HepG2 (cell line): ENCODE data around the gene EPM2AIP1. TPM values are rescaled to one million over a fixed set of nuclear protein-coding genes. Genes with fewer than 3 reads are reported as not detected.

Experiments used
- ATF7-NPFF ChIP-seq: sonication (generic); formaldehyde crosslinking; IDR thresholded peaks from 2 replicates; pipeline ENCODE4 v1.8.1; 2023; ENCODE audit warnings: mild to moderate bottlenecking, low read depth, missing genetic modification reagents, moderate library complexity
- DRAP1 ChIP-seq: IDR thresholded peaks from 2 replicates; pipeline ENCODE4 v1.6.1; 2016; ENCODE audit warnings: missing genetic modification reagents, missing compliant biosample characterization
- HDAC1 ChIP-seq: sonication (generic); formaldehyde crosslinking; IDR thresholded peaks from 2 replicates; pipeline ENCODE4 v1.5.1; 2020; ENCODE audit warnings: mild to moderate bottlenecking, missing genetic modification reagents
- HNF1A ChIP-seq, 2 experiments: sonication (generic) in 1 of 2; formaldehyde crosslinking in 1 of 2; IDR thresholded peaks; 2 replicates each; pipeline versions ENCODE4 v1.4.0 to v1.6.1; 2016 to 2020; ENCODE audit warnings: borderline replicate concordance in 1 of 2, low read depth in 1 of 2, mild to moderate bottlenecking in 1 of 2, missing genetic modification reagents in 1 of 2
- KDM2A ChIP-seq: sonication (generic); formaldehyde crosslinking; IDR thresholded peaks from 2 replicates; pipeline ENCODE4 v1.4.0; 2020; ENCODE audit warnings: low read depth, missing genetic modification reagents, borderline replicate concordance
- MXD3 ChIP-seq: IDR thresholded peaks from 2 replicates; pipeline ENCODE4 v1.6.1; 2016; ENCODE audit warnings: mild to moderate bottlenecking, missing biosample characterization, missing genetic modification reagents
- NFIC ChIP-seq: IDR thresholded peaks from 2 replicates; pipeline ENCODE4 v1.6.1; 2012; ENCODE audit warnings: mild to moderate bottlenecking, low read length, inconsistent platforms
- SRSF9 ChIP-seq: fragments of 200-400 bp; formaldehyde crosslinking; IDR thresholded peaks from 2 replicates; pipeline ENCODE4 v1.6.1; 2018; ENCODE audit warnings: borderline replicate concordance, mild to moderate bottlenecking, low read depth, low read length; ENCODE audit not compliant: insufficient read depth, poor library complexity, severe bottlenecking
- STAT5B ChIP-seq: sonication (generic); formaldehyde crosslinking; IDR thresholded peaks from 2 replicates; pipeline ENCODE4 v1.4.0; 2020; ENCODE audit warnings: missing genetic modification reagents
- TCF12 ChIP-seq, 2 experiments: fragments of 450-650 bp in 1 of 2; sonication (generic) in 1 of 2; formaldehyde crosslinking in 1 of 2; IDR thresholded peaks; 2 replicates each; pipeline versions ENCODE4 v1.6.1 to v1.8.0; 2017 to 2022; ENCODE audit warnings: antibody characterized with exemption in 1 of 2, mild to moderate bottlenecking in 1 of 2, missing genetic modification reagents in 1 of 2, moderate library complexity in 1 of 2
- TP53 ChIP-seq: sonication (generic); formaldehyde crosslinking; conservative IDR thresholded peaks from 2 replicates; pipeline ENCODE4 v1.4.0; 2020; ENCODE audit warnings: missing genetic modification reagents
- YY1 ChIP-seq: IDR thresholded peaks from 2 replicates; pipeline ENCODE4 v1.6.1; 2011; ENCODE audit warnings: low read length, low read depth, moderate library complexity, mild to moderate bottlenecking; ENCODE audit not compliant: insufficient read depth, insufficient replicate concordance
- ZNF10 ChIP-seq: sonication (generic); formaldehyde crosslinking; IDR thresholded peaks from 2 replicates; pipeline ENCODE4 v1.4.0; 2020; ENCODE audit warnings: mild to moderate bottlenecking, low read depth, missing genetic modification reagents, borderline replicate concordance
- ZNF576 ChIP-seq: sonication (generic); formaldehyde crosslinking; IDR thresholded peaks from 2 replicates; pipeline ENCODE4 v1.4.0; 2020; ENCODE audit warnings: mild to moderate bottlenecking, missing genetic modification reagents
- ZNF605 ChIP-seq: sonication (generic); formaldehyde crosslinking; IDR thresholded peaks from 2 replicates; pipeline ENCODE4 v1.8.0; 2022; ENCODE audit warnings: mild to moderate bottlenecking, missing genetic modification reagents
- polyA plus RNA-seq, 8 experiments: library from polyadenylated mRNA; depleted of rRNA in 3 of 8; stranded (reverse) in 7 of 8; unstranded in 1 of 8; fragments of >200 nt; fragmentation: Illumina TruSeq in 4 of 8; extraction: Trizol in 4 of 8; gene quantifications; 2 replicates each; pipeline versions ENCODE4 v1.2.1 to v1.2.3, GENCODE V29; 2011 to 2016; ENCODE audit warnings: low read depth in 4 of 8, missing spikeins in 1 of 8, mixed read lengths in 1 of 8; ENCODE audit not compliant: insufficient read depth in 1 of 8
- total RNA-seq, 5 experiments: library from RNA; depleted of rRNA; stranded (reverse); fragments of >200 nt; fragmentation: Illumina TruSeq; extraction: Trizol; gene quantifications; 2 replicates each; pipeline ENCODE4 v1.2.3, GENCODE V29; 2016; ENCODE audit warnings: low read depth in 1 of 5
- TF ChIP-seq, protein P1 (sequence below): sonication (generic); formaldehyde crosslinking; IDR thresholded peaks from 2 replicates; pipeline ENCODE4; 2020; ENCODE audit warnings: missing genetic modification reagents, mild to moderate bottlenecking, borderline replicate concordance
- TF ChIP-seq, protein P2 (sequence below): sonication (generic); formaldehyde crosslinking; IDR thresholded peaks from 2 replicates; pipeline ENCODE4 v1.4.0; 2020; ENCODE audit warnings: missing genetic modification reagents, borderline replicate concordance

The EPM2AIP1 gene
- total and polyA plus RNA-seq, 2 of the 13 experiments (the other 11 are each of a cell fraction or from before 2014, with no cell fraction given), result 10.7 to 23.0 TPM

DNA sequence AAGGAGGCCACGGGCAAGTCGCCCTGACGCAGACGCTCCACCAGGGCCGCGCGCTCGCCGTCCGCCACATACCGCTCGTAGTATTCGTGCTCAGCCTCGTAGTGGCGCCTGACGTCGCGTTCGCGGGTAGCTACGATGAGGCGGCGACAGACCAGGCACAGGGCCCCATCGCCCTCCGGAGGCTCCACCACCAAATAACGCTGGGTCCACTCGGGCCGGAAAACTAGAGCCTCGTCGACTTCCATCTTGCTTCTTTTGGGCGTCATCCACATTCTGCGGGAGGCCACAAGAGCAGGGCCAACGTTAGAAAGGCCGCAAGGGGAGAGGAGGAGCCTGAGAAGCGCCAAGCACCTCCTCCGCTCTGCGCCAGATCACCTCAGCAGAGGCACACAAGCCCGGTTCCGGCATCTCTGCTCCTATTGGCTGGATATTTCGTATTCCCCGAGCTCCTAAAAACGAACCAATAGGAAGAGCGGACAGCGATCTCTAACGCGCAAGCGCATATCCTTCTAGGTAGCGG is at the start of gene EPM2AIP1 (continued):
- TF ChIP-seq HNF1A (IDR thresholded peaks at IDR 0.05; ENCODE audit: low read depth) (no peak), HNF1A (CRISPR knock-in tag; IDR thresholded peaks at IDR 0.05; ENCODE audit: borderline replicate concordance) (no peak), MXD3 (CRISPR knock-in tag) (peak; percentile 68), ATF7-NPFF (CRISPR knock-in tag) (no peak; the same call in none of the 2 replicates), ZNF10 (CRISPR knock-in tag) (no peak), ZNF605 (CRISPR knock-in tag) (no peak; the same call in none of the 2 replicates), KDM2A (peak; percentile 87), TCF12 (IDR thresholded peaks at IDR 0.05) (no peak), TCF12 (CRISPR knock-in tag; IDR thresholded peaks at IDR 0.05) (no peak), HDAC1 (CRISPR knock-in tag) (peak; percentile 70; the same call in 1 of the 2 replicates), YY1 (peak; percentile 67), DRAP1 (peak; percentile 92), ZNF576 (no peak), SRSF9 (no peak), TP53 (CRISPR knock-in tag) (peak; percentile 36; the same call in 1 of the 2 replicates), STAT5B (peak; percentile 67; the same call in 1 of the 2 replicates), NFIC (no peak)
- TF ChIP-seq, protein P1, sequence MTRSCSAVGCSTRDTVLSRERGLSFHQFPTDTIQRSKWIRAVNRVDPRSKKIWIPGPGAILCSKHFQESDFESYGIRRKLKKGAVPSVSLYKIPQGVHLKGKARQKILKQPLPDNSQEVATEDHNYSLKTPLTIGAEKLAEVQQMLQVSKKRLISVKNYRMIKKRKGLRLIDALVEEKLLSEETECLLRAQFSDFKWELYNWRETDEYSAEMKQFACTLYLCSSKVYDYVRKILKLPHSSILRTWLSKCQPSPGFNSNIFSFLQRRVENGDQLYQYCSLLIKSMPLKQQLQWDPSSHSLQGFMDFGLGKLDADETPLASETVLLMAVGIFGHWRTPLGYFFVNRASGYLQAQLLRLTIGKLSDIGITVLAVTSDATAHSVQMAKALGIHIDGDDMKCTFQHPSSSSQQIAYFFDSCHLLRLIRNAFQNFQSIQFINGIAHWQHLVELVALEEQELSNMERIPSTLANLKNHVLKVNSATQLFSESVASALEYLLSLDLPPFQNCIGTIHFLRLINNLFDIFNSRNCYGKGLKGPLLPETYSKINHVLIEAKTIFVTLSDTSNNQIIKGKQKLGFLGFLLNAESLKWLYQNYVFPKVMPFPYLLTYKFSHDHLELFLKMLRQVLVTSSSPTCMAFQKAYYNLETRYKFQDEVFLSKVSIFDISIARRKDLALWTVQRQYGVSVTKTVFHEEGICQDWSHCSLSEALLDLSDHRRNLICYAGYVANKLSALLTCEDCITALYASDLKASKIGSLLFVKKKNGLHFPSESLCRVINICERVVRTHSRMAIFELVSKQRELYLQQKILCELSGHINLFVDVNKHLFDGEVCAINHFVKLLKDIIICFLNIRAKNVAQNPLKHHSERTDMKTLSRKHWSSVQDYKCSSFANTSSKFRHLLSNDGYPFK (CRISPR knock-in tag), result no peak
- TF ChIP-seq, protein P2, sequence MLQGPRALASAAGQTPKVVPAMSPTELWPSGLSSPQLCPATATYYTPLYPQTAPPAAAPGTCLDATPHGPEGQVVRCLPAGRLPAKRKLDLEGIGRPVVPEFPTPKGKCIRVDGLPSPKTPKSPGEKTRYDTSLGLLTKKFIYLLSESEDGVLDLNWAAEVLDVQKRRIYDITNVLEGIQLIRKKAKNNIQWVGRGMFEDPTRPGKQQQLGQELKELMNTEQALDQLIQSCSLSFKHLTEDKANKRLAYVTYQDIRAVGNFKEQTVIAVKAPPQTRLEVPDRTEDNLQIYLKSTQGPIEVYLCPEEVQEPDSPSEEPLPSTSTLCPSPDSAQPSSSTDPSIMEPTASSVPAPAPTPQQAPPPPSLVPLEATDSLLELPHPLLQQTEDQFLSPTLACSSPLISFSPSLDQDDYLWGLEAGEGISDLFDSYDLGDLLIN (CRISPR knock-in tag), result peak; percentile 89; the same call in 1 of the 2 replicates
